H9 (cell line): ENCODE results near the gene FABP1. TPM values are rescaled to one million over a fixed set of nuclear protein-coding genes. Genes with fewer than 3 reads are reported as not detected.

Experiments used
- DNase-seq: peaks from one replicate; pipeline ENCODE4 v3.0.0-alpha.2; 2017
- H2AFZ ChIP-seq: one replicate; pipeline ENCODE4 v1.6.1; 2013; ENCODE audit warnings: mild to moderate bottlenecking, low read length, control low read depth, moderate library complexity
- H2AK5ac ChIP-seq: 2 replicates; pipeline ENCODE4 v1.6.1; 2013; ENCODE audit warnings: low read length, control low read depth, mixed read lengths; ENCODE audit not compliant: insufficient read length
- H2BK120ac ChIP-seq: one replicate; pipeline ENCODE4 v1.6.1; 2013; ENCODE audit warnings: low read depth, mild to moderate bottlenecking, low read length, control low read depth, inconsistent platforms; ENCODE audit not compliant: poor library complexity, severe bottlenecking
- H2BK12ac ChIP-seq: 2 replicates; pipeline ENCODE4 v1.6.1; 2013; ENCODE audit warnings: low read length, control low read depth, mixed read lengths, low read depth; ENCODE audit not compliant: insufficient read length
- H2BK15ac ChIP-seq: 2 replicates; pipeline ENCODE4 v1.6.1; 2013; ENCODE audit warnings: low read depth, low read length, control low read depth
- H2BK20ac ChIP-seq: one replicate; pipeline ENCODE4 v1.6.1; 2013; ENCODE audit warnings: low read depth, mild to moderate bottlenecking, low read length, control low read depth, inconsistent platforms; ENCODE audit not compliant: poor library complexity, severe bottlenecking
- H2BK5ac ChIP-seq: 2 replicates; pipeline ENCODE4 v1.6.1; 2013; ENCODE audit warnings: low read length, control low read depth, mixed read lengths; ENCODE audit not compliant: insufficient read length
- H3K14ac ChIP-seq: 2 replicates; pipeline ENCODE4 v1.6.1; 2013; ENCODE audit warnings: low read length, control low read depth; ENCODE audit not compliant: insufficient read depth
- H3K18ac ChIP-seq: 2 replicates; pipeline ENCODE4 v1.6.1; 2013; ENCODE audit warnings: low read depth, mild to moderate bottlenecking, mixed read lengths, low read length, control low read depth; ENCODE audit not compliant: insufficient read length
- H3K23ac ChIP-seq: 2 replicates; pipeline ENCODE4 v1.6.1; 2013; ENCODE audit warnings: low read length, control low read depth, mixed read lengths, low read depth; ENCODE audit not compliant: insufficient read length
- H3K23me2 ChIP-seq: 2 replicates; pipeline ENCODE4 v1.6.1; 2013; ENCODE audit warnings: low read depth, mild to moderate bottlenecking, mixed read lengths, low read length, control low read depth; ENCODE audit not compliant: insufficient read length, poor library complexity, severe bottlenecking
- H3K27ac ChIP-seq: 2 replicates; pipeline ENCODE4 v1.5.1; 2013; ENCODE audit warnings: low read length, control low read depth, mixed read lengths, low read depth; ENCODE audit not compliant: insufficient read length
- H3K27me3 ChIP-seq: 2 replicates; pipeline ENCODE4 v1.6.1; 2013; ENCODE audit warnings: low read length, control low read depth, inconsistent platforms; ENCODE audit not compliant: insufficient read depth
- H3K4ac ChIP-seq: 2 replicates; pipeline ENCODE4 v1.6.1; 2013; ENCODE audit warnings: low read depth, mild to moderate bottlenecking, control low read depth, inconsistent platforms, low read length, moderate library complexity
- H3K4me1 ChIP-seq: 2 replicates; pipeline ENCODE4 v1.6.1; 2013; ENCODE audit warnings: low read length, control low read depth, inconsistent platforms; ENCODE audit not compliant: insufficient read depth
- H3K4me2 ChIP-seq: 2 replicates; pipeline ENCODE4 v1.6.1; 2013; ENCODE audit warnings: low read length, control low read depth, mixed read lengths; ENCODE audit not compliant: insufficient read length, insufficient read depth
- H3K56ac ChIP-seq: 2 replicates; pipeline ENCODE4 v1.6.1; 2013; ENCODE audit warnings: low read depth, mild to moderate bottlenecking, mixed read lengths, low read length, control low read depth; ENCODE audit not compliant: insufficient read length
- H3K79me1 ChIP-seq: 2 replicates; pipeline ENCODE4 v1.6.1; 2013; ENCODE audit warnings: low read depth, mild to moderate bottlenecking, moderate library complexity, low read length, control low read depth, inconsistent platforms; ENCODE audit not compliant: insufficient read depth, poor library complexity, severe bottlenecking
- H3K79me2 ChIP-seq: 2 replicates; pipeline ENCODE4 v1.6.1; 2013; ENCODE audit warnings: low read length, control low read depth, inconsistent platforms; ENCODE audit not compliant: insufficient read depth
- H3K9ac ChIP-seq: 2 replicates; pipeline ENCODE4 v1.6.1; 2013; ENCODE audit warnings: low read length, control low read depth, mixed read lengths; ENCODE audit not compliant: insufficient read length; ENCODE audit errors: extremely low read depth
- H3K9me3 ChIP-seq: one replicate; pipeline ENCODE4 v1.6.1; 2013; ENCODE audit warnings: low read depth, low read length, inconsistent platforms; ENCODE audit not compliant: control insufficient read depth
- H3T11ph ChIP-seq: one replicate; pipeline ENCODE4 v1.6.1; 2013; ENCODE audit warnings: mild to moderate bottlenecking, low read length, control low read depth, inconsistent platforms
- H4K20me1 ChIP-seq: one replicate; pipeline ENCODE4 v1.6.1; 2013; ENCODE audit not compliant: control insufficient read depth, insufficient read length, insufficient read depth
- H4K5ac ChIP-seq: 2 replicates; pipeline ENCODE4 v1.6.1; 2013; ENCODE audit warnings: low read depth, mild to moderate bottlenecking, mixed read lengths, low read length, control low read depth; ENCODE audit not compliant: insufficient read length
- H4K8ac ChIP-seq: replicated peaks from 2 replicates; pipeline ENCODE4 v1.6.1; 2013; ENCODE audit warnings: low read length, control low read depth, mixed read lengths, low read depth; ENCODE audit not compliant: insufficient read length
- H4K91ac ChIP-seq: 2 replicates; pipeline ENCODE4 v1.6.1; 2013; ENCODE audit warnings: low read depth, mild to moderate bottlenecking, moderate library complexity, mixed read lengths, low read length, control low read depth; ENCODE audit not compliant: insufficient read length
- H3K27ac Mint-ChIP-seq, 3 experiments: 2 replicates in 2 of 3; 3 replicates in 1 of 3; pipeline ENCODE4 v1.8.0; 2020 to 2021; ENCODE audit warnings: mixed read lengths in 3 of 3, mild to moderate bottlenecking in 1 of 3, moderate library complexity in 1 of 3
- H3K27me3 Mint-ChIP-seq: 2 replicates; pipeline ENCODE4 v1.8.0; 2021; ENCODE audit warnings: low read depth, mild to moderate bottlenecking, moderate library complexity, mixed read lengths
- H3K36me3 Mint-ChIP-seq, 3 experiments: 2 replicates in 2 of 3; 3 replicates in 1 of 3; pipeline ENCODE4 v1.8.0; 2020 to 2021; ENCODE audit warnings: low read depth in 3 of 3, mixed read lengths in 3 of 3; ENCODE audit not compliant: insufficient read depth in 1 of 3
- H3K4me1 Mint-ChIP-seq, 2 experiments: 2 replicates each; pipeline ENCODE4 v1.8.0; 2020; ENCODE audit warnings: mixed read lengths in 2 of 2
- H3K4me3 Mint-ChIP-seq, 2 experiments: 2 replicates in 1 of 2; 3 replicates in 1 of 2; pipeline ENCODE4 v1.8.0; 2020 to 2021; ENCODE audit warnings: mild to moderate bottlenecking in 2 of 2, mixed read lengths in 2 of 2, moderate library complexity in 1 of 2
- H3K9me3 Mint-ChIP-seq, 2 experiments: 2 replicates in 1 of 2; 3 replicates in 1 of 2; pipeline ENCODE4 v1.8.0; 2020; ENCODE audit warnings: mild to moderate bottlenecking in 2 of 2, mixed read lengths in 2 of 2, moderate library complexity in 1 of 2
- CTCF ChIP-seq: fragments of 200-600 bp; sonication (generic); conservative IDR thresholded peaks from 3 replicates; pipeline ENCODE4 v1.8.0; 2021; ENCODE audit warnings: antibody characterized with exemption, mild to moderate bottlenecking
- WGBS: extraction: QIAGEN DNeasy Blood & Tissue Kit; methylation state at CpG from one replicate; pipeline ENCODE4 v1.1.7; 2013; ENCODE audit warnings: missing lambda C conversion rate, low lambda C conversion rate, mixed read lengths; ENCODE audit not compliant: insufficient read length; ENCODE audit errors: extremely low coverage; 5-methylcytosine and 5-hydroxymethylcytosine counted together
- long read RNA-seq: library from polyadenylated mRNA; unstranded; transcript quantifications from one replicate; pipeline ENCODE4 v2.0.0, GENCODE V29; 2020
- total RNA-seq: library from RNA; stranded (reverse); gene quantifications from 2 replicates; pipeline ENCODE4 v1.2.1, GENCODE V29; 2021

Gene FABP1
- not detected in 2 replicates for total RNA-seq
- long read RNA-seq = 0 reads

GRCh38 chr2:88127888-88128653 is at the start of gene FABP1:
Gene FABP1 (minus strand): TSS chr2:88128062. CDS start chr2:88128017, 45 bp downstream.
- H3K4me3 Mint-ChIP-seq = no peak within 1 kb of the TSS
- peaks cover 2 to 4% of the 10 kb centered on the region in 2 experiments; a peak in 2 of 4 replicates for H3K4me1 Mint-ChIP-seq

More at GRCh38 chr2:88127888-88128653, at the start of gene FABP1:
- no peak within 1 kb of the TSS for H3K14ac ChIP-seq
- no peak within 1 kb of the TSS for H4K8ac ChIP-seq
- Mint-ChIP-seq H3K36me3 (no peaks in the 10 kb centered on the region), H3K9me3 (no peaks in the 10 kb centered on the region), H3K27me3 (peaks cover 13% of the 10 kb centered on the region), H3K27ac (no peak within 1 kb of the TSS; a peak in 1 of 7 replicates)
- H4K5ac ChIP-seq = no peak within 1 kb of the TSS
- H3T11ph ChIP-seq = no peak within 1 kb of the TSS
- no peaks in the 10 kb centered on the region for H3K4me1 ChIP-seq
- H2AK5ac ChIP-seq = no peak within 1 kb of the TSS
- no peak within 1 kb of the TSS for H2BK5ac ChIP-seq
- no peak within 1 kb of the TSS for H2BK120ac ChIP-seq
- H3K4me2 ChIP-seq = no peak within 1 kb of the TSS
- no CpG with 5 or more reads among the region's 12 CpGs for WGBS
- no peak within 1 kb of the TSS for H3K23ac ChIP-seq
- no peak within 1 kb of the TSS for H2AFZ ChIP-seq
- H3K9ac ChIP-seq = no peak within 1 kb of the TSS
- no peaks in the 10 kb centered on the region for H3K23me2 ChIP-seq
- H2BK15ac ChIP-seq = no peak within 1 kb of the TSS
- no peak within 1 kb of the TSS for H2BK20ac ChIP-seq
- no peaks in the 10 kb centered on the region for H4K20me1 ChIP-seq
- no peak for TF ChIP-seq CTCF
- no peak within 1 kb of the TSS for H3K27ac ChIP-seq
- no peaks in the 10 kb centered on the region for H3K9me3 ChIP-seq
- no peak within 1 kb of the TSS for H4K91ac ChIP-seq
- no peaks in the 10 kb centered on the region for H3K27me3 ChIP-seq
- H3K4ac ChIP-seq = no peak within 1 kb of the TSS
- no peak within 1 kb of the TSS for H3K56ac ChIP-seq
- no peak for DNase-seq
- H3K18ac ChIP-seq = no peak within 1 kb of the TSS
- no peak within 1 kb of the TSS for H2BK12ac ChIP-seq
- no peaks in the 10 kb centered on the region for H3K79me2 ChIP-seq
- H3K79me1 ChIP-seq = no peaks in the 10 kb centered on the region
